NT2/D1 (cell line): Measurements from ENCODE around the gene NPM3.

Source experiments
- SUZ12 ChIP-seq: IDR thresholded peaks from 2 replicates; pipeline ENCODE4 v1.6.1; 2011; ENCODE audit not compliant: insufficient read length, insufficient read depth; ENCODE audit errors: extremely low read depth
- YY1 ChIP-seq: IDR thresholded peaks from 2 replicates; pipeline ENCODE4 v1.6.1; 2011; ENCODE audit not compliant: insufficient read length, insufficient read depth

DNA sequence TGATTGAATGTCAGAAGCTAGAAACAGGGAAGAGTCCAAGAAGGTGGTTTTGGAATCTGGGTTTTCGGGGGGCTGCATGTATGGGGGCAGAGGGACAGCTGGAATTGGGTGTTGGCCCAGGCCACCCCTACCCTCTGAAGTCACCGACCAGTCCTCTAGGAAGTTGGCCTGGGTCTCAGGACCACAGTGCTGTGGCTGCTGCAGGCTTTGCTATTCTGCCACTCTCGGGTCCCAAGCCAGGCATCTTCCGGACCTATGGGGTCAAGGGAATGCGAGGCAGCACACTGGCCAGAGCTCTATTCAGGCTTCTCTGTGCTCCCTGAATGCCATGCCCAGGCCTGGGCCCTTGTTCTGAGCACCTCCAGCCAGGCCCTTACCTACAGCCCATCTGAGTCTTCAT lies 20.5 kb downstream of the NPM3 start:
- no peak for TF ChIP-seq YY1
- TF ChIP-seq SUZ12: no peak
